NCI-H2227 (cell line): ENCODE measurements around the gene TOMT.

Source experiments
- DNase-seq: peaks from one replicate; lab custom pipeline; 2025; ENCODE audit not compliant: unreplicated experiment; lab: John Stamatoyannopoulos, UW

Gene TOMT

GRCh38 chr11:72105888-72106287 lies at the start of gene TOMT:
Gene TOMT, plus strand, starts transcription at chr11:72105924. Its CDS starts 28 bp downstream, at chr11:72105952.
- DNase-seq = no peak

GRCh38 chr11:72058416-72059034 lies 47.2 kb upstream of the TOMT start:
- DNase-seq = no peak

- no peak for DNase-seq
These were observed 43.9 kb upstream of the TOMT start for GRCh38 chr11:72061739-72062396.

- no peak for DNase-seq
These were observed 38.9 kb upstream of the TOMT start for GRCh38 chr11:72066855-72067254.

GRCh38 chr11:72067266-72067665 lies 38.5 kb upstream of the TOMT start:
- DNase-seq = no peak

- no peak for DNase-seq
These were observed 38.0 kb upstream of the TOMT start for GRCh38 chr11:72067676-72068075.

- DNase-seq = no peak
These were observed 36.5 kb upstream of the TOMT start for GRCh38 chr11:72069200-72069599.

GRCh38 chr11:72069787-72070251 lies 35.9 kb upstream of the TOMT start:
- DNase-seq = no peak

- DNase-seq = no peak
These were observed 35.2 kb upstream of the TOMT start for GRCh38 chr11:72070491-72070890.

- DNase-seq = no peak
These were observed 33.4 kb upstream of the TOMT start for GRCh38 chr11:72072348-72072747.

- no peak for DNase-seq
These were observed 30.6 kb upstream of the TOMT start for GRCh38 chr11:72075109-72075508.

- no peak for DNase-seq
These were observed 30.0 kb upstream of the TOMT start for GRCh38 chr11:72075756-72076155.

GRCh38 chr11:72078477-72078876 lies 27.2 kb upstream of the TOMT start:
- DNase-seq = no peak

- no peak for DNase-seq
These were observed 25.9 kb upstream of the TOMT start for GRCh38 chr11:72079819-72080325.

- DNase-seq = peak; percentile 99
These were observed 25.2 kb upstream of the TOMT start, which contains the start of the genes LRRC51 and NUMA1 for GRCh38 chr11:72080326-72081183. Gene LRRC51, plus strand, starts transcription at chr11:72080850. Its CDS starts 8,234 bp downstream, at chr11:72089084. Gene NUMA1, minus strand, starts transcription at chr11:72080542. Its CDS starts 44,599 bp downstream, at chr11:72035943.

GRCh38 chr11:72081184-72081644 lies 24.5 kb upstream of the TOMT start:
- DNase-seq = no peak

GRCh38 chr11:72081821-72082453 lies 23.8 kb upstream of the TOMT start:
- no peak for DNase-seq

GRCh38 chr11:72083414-72083813 lies 22.3 kb upstream of the TOMT start:
- DNase-seq = peak; percentile 76

GRCh38 chr11:72084076-72084475 lies 21.6 kb upstream of the TOMT start:
- no peak for DNase-seq

GRCh38 chr11:72084965-72085364 lies 20.8 kb upstream of the TOMT start:
- no peak for DNase-seq
